SK-N-SH (cell line): Measurements from ENCODE around the gene THBS2. TPM values are rescaled to one million over a fixed set of nuclear protein-coding genes. Genes with fewer than 3 reads are reported as not detected.

ENCODE experiments used
- CTCF ChIA-PET: fragments of 300-600, 350-600 bp; formaldehyde crosslinking; extraction: SDS; loops from one replicate; lab custom pipeline; 2021; lab: Yijun Ruan, JAX
- POLR2A ChIA-PET: fragments of 350-600 bp; sonication (Branson Sonifier 250); formaldehyde crosslinking; extraction: SDS; loops from one replicate; lab custom pipeline; 2020; ENCODE audit warnings: antibody characterized with exemption, inconsistent platforms; lab: Yijun Ruan, JAX
- DNase-seq: peaks from one replicate; pipeline ENCODE4 v3.0.0; 2012
- H2AFZ ChIP-seq: fragments of 200-600 bp; sonication (generic); 2 replicates; pipeline ENCODE4 v1.8.1; 2016; ENCODE audit warnings: antibody characterized with exemption, mild to moderate bottlenecking, low read depth
- H3F3A ChIP-seq: fragments of 200-600 bp; sonication (generic); replicated peaks from 2 replicates; pipeline ENCODE3; 2016; ENCODE audit warnings: antibody characterized with exemption, mild to moderate bottlenecking; ENCODE audit not compliant: insufficient read depth
- H3K27ac ChIP-seq, 2 experiments: fragments of 200-500 bp in 1 of 2; fragments of 200-600 bp in 1 of 2; sonication (Bioruptor generic) in 1 of 2; sonication (generic), shearing (Covaris generic) in 1 of 2; 2 replicates each; pipeline versions ENCODE4 v1.5.1 to v1.6.1; 2014 to 2016; ENCODE audit warnings: low read depth in 2 of 2, inconsistent platforms in 1 of 2, low read length in 1 of 2, mild to moderate bottlenecking in 1 of 2, mixed read lengths in 1 of 2
- H3K27me3 ChIP-seq: fragments of 200-600 bp; sonication (generic), shearing (Covaris generic); 2 replicates; pipeline ENCODE4 v1.6.1; 2016; ENCODE audit warnings: mixed run types; ENCODE audit not compliant: insufficient read depth
- H3K36me3 ChIP-seq, 2 experiments: fragments of 200-500 bp in 1 of 2; fragments of 200-600 bp in 1 of 2; sonication (Bioruptor generic) in 1 of 2; sonication (generic) in 1 of 2; replicated peaks in 1 of 2; 2 replicates each; pipeline versions ENCODE3 to v1.5.1; 2014 to 2016; ENCODE audit warnings: low read length in 1 of 2, mild to moderate bottlenecking in 1 of 2; ENCODE audit not compliant: insufficient read depth in 2 of 2, control insufficient read depth in 1 of 2
- H3K4me1 ChIP-seq, 2 experiments: fragments of 200-500 bp in 1 of 2; fragments of 200-600 bp in 1 of 2; sonication (Bioruptor generic) in 1 of 2; sonication (generic), shearing (Covaris generic) in 1 of 2; 2 replicates each; pipeline versions ENCODE4 v1.5.1 to v1.6.1; 2014 to 2016; ENCODE audit warnings: low read depth in 1 of 2, low read length in 1 of 2, mixed run types in 1 of 2; ENCODE audit not compliant: insufficient read depth in 2 of 2, control insufficient read depth in 1 of 2
- H3K4me2 ChIP-seq: fragments of 200-600 bp; sonication (generic), shearing (Covaris generic); 2 replicates; pipeline ENCODE4 v1.6.1; 2017; ENCODE audit warnings: mixed run types
- H3K4me3 ChIP-seq, 2 experiments: fragments of 200-500 bp in 1 of 2; fragments of 200-600 bp in 1 of 2; sonication (Bioruptor generic) in 1 of 2; sonication (generic), shearing (Covaris generic) in 1 of 2; 2 replicates each; pipeline versions ENCODE4 v1.5.1 to v1.8.1; 2014 to 2016; ENCODE audit warnings: low read depth in 2 of 2, inconsistent platforms in 1 of 2, low read length in 1 of 2, mild to moderate bottlenecking in 1 of 2, mixed read lengths in 1 of 2, moderate library complexity in 1 of 2
- H3K79me2 ChIP-seq: fragments of 200-600 bp; sonication (generic); 2 replicates; pipeline ENCODE4 v1.8.1; 2017; ENCODE audit warnings: mild to moderate bottlenecking; ENCODE audit not compliant: insufficient read depth
- H3K9ac ChIP-seq: fragments of 200-600 bp; sonication (generic); 2 replicates; pipeline ENCODE4 v1.6.1; 2017; ENCODE audit warnings: mixed run types
- H3K9me2 ChIP-seq: fragments of 200-600 bp; sonication (generic); 2 replicates; pipeline ENCODE4 v1.6.1; 2017; ENCODE audit warnings: mixed run types
- H3K9me3 ChIP-seq: fragments of 200-600 bp; sonication (generic); 2 replicates; pipeline ENCODE4 v1.6.1; 2017; ENCODE audit warnings: mixed run types, mild to moderate bottlenecking, moderate library complexity
- H4K20me1 ChIP-seq: fragments of 200-600 bp; sonication (generic); 2 replicates; pipeline ENCODE4 v1.6.1; 2017; ENCODE audit warnings: mild to moderate bottlenecking, mixed run types; ENCODE audit not compliant: insufficient read depth
- ELF1 ChIP-seq: IDR thresholded peaks from 2 replicates; pipeline ENCODE4 v1.4.0; 2012
- EP300 ChIP-seq, 2 experiments: IDR thresholded peaks; 2 replicates each; pipeline versions ENCODE4 v1.4.0 to v1.6.1; 2012; ENCODE audit warnings: borderline replicate concordance in 1 of 2, low read depth in 1 of 2, low read length in 1 of 2
- FOXM1 ChIP-seq: IDR thresholded peaks from 2 replicates; pipeline ENCODE4 v1.4.0; 2012; ENCODE audit warnings: low read depth, mild to moderate bottlenecking
- GABPA ChIP-seq: IDR thresholded peaks from 2 replicates; pipeline ENCODE4 v1.4.0; 2012; ENCODE audit warnings: low read depth, mild to moderate bottlenecking
- MXI1 ChIP-seq: IDR thresholded peaks from 2 replicates; pipeline ENCODE4 v1.6.1; 2012; ENCODE audit warnings: mild to moderate bottlenecking, low read depth, low read length, improper control_type of control experiment
- NRF1 ChIP-seq: IDR thresholded peaks from 2 replicates; pipeline ENCODE4 v1.6.1; 2012; ENCODE audit warnings: low read depth, mild to moderate bottlenecking, low read length
- POLR2AphosphoS5 ChIP-seq: IDR thresholded peaks from 2 replicates; pipeline ENCODE4 v1.6.1; 2012; ENCODE audit warnings: low read depth, low read length
- RAD21 ChIP-seq: IDR thresholded peaks from 2 replicates; pipeline ENCODE4 v1.6.1; 2012; ENCODE audit warnings: mild to moderate bottlenecking, low read length
- RXRA ChIP-seq: IDR thresholded peaks from 2 replicates; pipeline ENCODE4 v1.4.0; 2012; ENCODE audit warnings: low read depth, mild to moderate bottlenecking, borderline replicate concordance
- SIN3A ChIP-seq: IDR thresholded peaks from 2 replicates; pipeline ENCODE4 v1.6.1; 2012; ENCODE audit warnings: low read depth, mild to moderate bottlenecking, low read length, moderate library complexity, borderline replicate concordance
- TAF1 ChIP-seq: IDR thresholded peaks from 2 replicates; pipeline ENCODE4 v1.6.1; 2012; ENCODE audit warnings: low read depth, mild to moderate bottlenecking, low read length, moderate library complexity, borderline replicate concordance
- TCF12 ChIP-seq: IDR thresholded peaks from 2 replicates; pipeline ENCODE4 v1.4.0; 2012
- TEAD4 ChIP-seq: IDR thresholded peaks from 2 replicates; pipeline ENCODE4 v1.4.0; 2012; ENCODE audit warnings: mild to moderate bottlenecking, borderline replicate concordance; ENCODE audit not compliant: insufficient read depth
- WGBS: methylation state at CpG from one replicate; pipeline ENCODE4 v1.1.6; 2017; ENCODE audit warnings: low lambda C conversion rate; 5-methylcytosine and 5-hydroxymethylcytosine counted together
- polyA plus RNA-seq, 3 experiments: library from polyadenylated mRNA; depleted of rRNA; stranded (reverse); fragments of >200 nt; gene quantifications; 2 replicates each; pipeline ENCODE4 v1.2.3, GENCODE V29; 2012
- TF ChIP-seq, protein P1 (sequence below): IDR thresholded peaks from 2 replicates; pipeline ENCODE4 v1.4.0; 2012; ENCODE audit warnings: low read depth
- TF ChIP-seq, protein P2 (sequence below): IDR thresholded peaks from 2 replicates; pipeline ENCODE4 v1.4.0; 2012; ENCODE audit warnings: low read depth, borderline replicate concordance
- TF ChIP-seq, protein P3 (sequence below): fragments of 200-600 bp; sonication (generic); IDR thresholded peaks from 2 replicates; pipeline ENCODE4 v1.6.1; 2017; ENCODE audit warnings: antibody characterized with exemption, mild to moderate bottlenecking, moderate library complexity
- TF ChIP-seq, protein P4 (sequence below): IDR thresholded peaks from 2 replicates; pipeline ENCODE4; 2012
- TF ChIP-seq, protein P5 (sequence below): fragments of 150-350 bp; IDR thresholded peaks from 2 replicates; pipeline ENCODE4 v1.6.1; 2016; ENCODE audit warnings: mild to moderate bottlenecking, low read depth, low read length
- TF ChIP-seq, protein P6 (sequence below): IDR thresholded peaks from 2 replicates; pipeline ENCODE4 v1.4.0; 2012; ENCODE audit warnings: low read depth, borderline replicate concordance

Gene THBS2
- polyA plus RNA-seq, 1 of the 3 experiments (the other 2 are of a cell fraction) = 166 TPM

DNA sequence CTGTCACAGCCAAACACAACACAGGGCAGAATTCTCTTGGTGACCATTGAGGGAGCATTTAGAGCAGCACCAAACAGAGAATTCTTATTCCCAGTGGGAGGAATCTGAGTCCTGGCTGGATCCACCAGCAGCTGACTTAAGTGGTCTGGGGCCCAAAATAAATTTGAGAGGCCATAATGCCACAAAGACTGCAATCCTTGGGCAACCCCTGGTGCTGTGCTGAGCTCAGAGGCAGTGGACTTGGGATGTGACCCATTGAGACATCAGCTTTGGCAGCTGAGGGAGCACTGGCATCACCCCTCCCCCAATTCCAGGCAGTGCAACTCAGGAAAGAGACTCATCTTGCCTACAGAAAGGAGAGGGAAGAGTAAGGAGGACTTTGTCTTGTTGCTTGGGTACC is 48.6 kb upstream of the THBS2 start:
- POLR2A ChIA-PET = no interaction called here
- Histone ChIP-seq H3K27ac (no peak overlapping the region), H4K20me1 (no peaks in the 10 kb centered on the region), H3K4me2 (no peak overlapping the region), H3K4me1 (no peaks in the 10 kb centered on the region), H3K9me3 (no peaks in the 10 kb centered on the region), H3F3A (peaks cover 3% of the 10 kb centered on the region), H3K4me3 (no peak overlapping the region), H3K9ac (no peak overlapping the region), H3K9me2 (no peaks in the 10 kb centered on the region), H3K27me3 (no peaks in the 10 kb centered on the region), H3K79me2 (no peaks in the 10 kb centered on the region), H3K36me3 (no peaks in the 10 kb centered on the region), H2AFZ (no peak overlapping the region)
- CTCF ChIA-PET = no interaction called here
- no peak for DNase-seq
- TF ChIP-seq TAF1 = no peak
- TF ChIP-seq NRF1 = no peak
- TF ChIP-seq SIN3A = no peak
- no peak for TF ChIP-seq TEAD4
- no peak for TF ChIP-seq FOXM1
- TF ChIP-seq, protein P1, sequence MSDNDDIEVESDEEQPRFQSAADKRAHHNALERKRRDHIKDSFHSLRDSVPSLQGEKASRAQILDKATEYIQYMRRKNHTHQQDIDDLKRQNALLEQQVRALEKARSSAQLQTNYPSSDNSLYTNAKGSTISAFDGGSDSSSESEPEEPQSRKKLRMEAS = no peak
- no peak for TF ChIP-seq EP300 (IDR thresholded peaks at IDR 0.05; ENCODE audit: borderline replicate concordance in 1 of 2, low read depth in 1 of 2, low read length in 1 of 2)
- TF ChIP-seq MXI1 = no peak
- TF ChIP-seq TCF12 = no peak
- no peak for TF ChIP-seq POLR2AphosphoS5
- TF ChIP-seq RXRA = no peak
- TF ChIP-seq, protein P2, sequence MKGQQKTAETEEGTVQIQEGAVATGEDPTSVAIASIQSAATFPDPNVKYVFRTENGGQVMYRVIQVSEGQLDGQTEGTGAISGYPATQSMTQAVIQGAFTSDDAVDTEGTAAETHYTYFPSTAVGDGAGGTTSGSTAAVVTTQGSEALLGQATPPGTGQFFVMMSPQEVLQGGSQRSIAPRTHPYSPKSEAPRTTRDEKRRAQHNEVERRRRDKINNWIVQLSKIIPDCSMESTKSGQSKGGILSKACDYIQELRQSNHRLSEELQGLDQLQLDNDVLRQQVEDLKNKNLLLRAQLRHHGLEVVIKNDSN = no peak
- TF ChIP-seq, protein P3, sequence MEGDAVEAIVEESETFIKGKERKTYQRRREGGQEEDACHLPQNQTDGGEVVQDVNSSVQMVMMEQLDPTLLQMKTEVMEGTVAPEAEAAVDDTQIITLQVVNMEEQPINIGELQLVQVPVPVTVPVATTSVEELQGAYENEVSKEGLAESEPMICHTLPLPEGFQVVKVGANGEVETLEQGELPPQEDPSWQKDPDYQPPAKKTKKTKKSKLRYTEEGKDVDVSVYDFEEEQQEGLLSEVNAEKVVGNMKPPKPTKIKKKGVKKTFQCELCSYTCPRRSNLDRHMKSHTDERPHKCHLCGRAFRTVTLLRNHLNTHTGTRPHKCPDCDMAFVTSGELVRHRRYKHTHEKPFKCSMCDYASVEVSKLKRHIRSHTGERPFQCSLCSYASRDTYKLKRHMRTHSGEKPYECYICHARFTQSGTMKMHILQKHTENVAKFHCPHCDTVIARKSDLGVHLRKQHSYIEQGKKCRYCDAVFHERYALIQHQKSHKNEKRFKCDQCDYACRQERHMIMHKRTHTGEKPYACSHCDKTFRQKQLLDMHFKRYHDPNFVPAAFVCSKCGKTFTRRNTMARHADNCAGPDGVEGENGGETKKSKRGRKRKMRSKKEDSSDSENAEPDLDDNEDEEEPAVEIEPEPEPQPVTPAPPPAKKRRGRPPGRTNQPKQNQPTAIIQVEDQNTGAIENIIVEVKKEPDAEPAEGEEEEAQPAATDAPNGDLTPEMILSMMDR = no peak

DNA sequence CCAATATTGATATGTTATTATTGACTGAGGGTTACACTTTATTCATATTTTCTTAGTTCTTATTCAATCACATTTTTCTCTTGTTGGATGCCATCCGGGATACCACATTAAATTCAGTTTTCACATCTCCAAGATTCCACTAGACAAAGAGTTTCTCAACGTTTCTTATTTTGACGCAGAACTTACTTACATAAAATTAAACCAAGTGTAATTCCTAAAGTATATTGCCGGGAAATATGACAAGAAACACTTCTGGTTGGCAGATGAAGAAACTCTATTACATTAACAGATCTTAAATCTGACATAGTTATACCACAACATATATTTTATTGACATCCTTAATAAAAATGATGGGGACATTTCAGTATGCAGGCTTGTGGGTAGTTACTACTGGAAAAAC is 47.3 kb upstream of the THBS2 start:
- no peak for DNase-seq
- no peak overlapping the region for H3K4me3 ChIP-seq
- H3K79me2 ChIP-seq = no peaks in the 10 kb centered on the region
- no peak overlapping the region for H3K27ac ChIP-seq
- no peak overlapping the region for H3K9ac ChIP-seq
- WGBS = 61% methylated on average over 4 of the region's 4 CpGs
- H3K36me3 ChIP-seq = no peaks in the 10 kb centered on the region
- H3F3A ChIP-seq = peaks cover 3% of the 10 kb centered on the region
- no peak overlapping the region for H3K4me2 ChIP-seq
- ChIA-PET POLR2A (no interaction called here), CTCF (no interaction called here)
- H3K9me3 ChIP-seq = no peaks in the 10 kb centered on the region
- no peaks in the 10 kb centered on the region for H3K9me2 ChIP-seq
- no peaks in the 10 kb centered on the region for H3K4me1 ChIP-seq
- H4K20me1 ChIP-seq = no peaks in the 10 kb centered on the region
- no peak overlapping the region for H2AFZ ChIP-seq
- H3K27me3 ChIP-seq = no peaks in the 10 kb centered on the region
- no peak for TF ChIP-seq FOXM1
- no peak for TF ChIP-seq TCF12
- TF ChIP-seq POLR2AphosphoS5 = no peak
- no peak for TF ChIP-seq RAD21
- TF ChIP-seq, protein P1 = no peak
- no peak for TF ChIP-seq RXRA
- no peak for TF ChIP-seq ELF1
- no peak for TF ChIP-seq GABPA
- TF ChIP-seq, protein P2 = no peak
- TF ChIP-seq, protein P4, sequence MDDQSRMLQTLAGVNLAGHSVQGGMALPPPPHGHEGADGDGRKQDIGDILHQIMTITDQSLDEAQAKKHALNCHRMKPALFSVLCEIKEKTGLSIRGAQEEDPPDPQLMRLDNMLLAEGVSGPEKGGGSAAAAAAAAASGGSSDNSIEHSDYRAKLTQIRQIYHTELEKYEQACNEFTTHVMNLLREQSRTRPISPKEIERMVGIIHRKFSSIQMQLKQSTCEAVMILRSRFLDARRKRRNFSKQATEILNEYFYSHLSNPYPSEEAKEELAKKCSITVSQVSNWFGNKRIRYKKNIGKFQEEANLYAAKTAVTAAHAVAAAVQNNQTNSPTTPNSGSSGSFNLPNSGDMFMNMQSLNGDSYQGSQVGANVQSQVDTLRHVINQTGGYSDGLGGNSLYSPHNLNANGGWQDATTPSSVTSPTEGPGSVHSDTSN = no peak
- TF ChIP-seq, protein P5, sequence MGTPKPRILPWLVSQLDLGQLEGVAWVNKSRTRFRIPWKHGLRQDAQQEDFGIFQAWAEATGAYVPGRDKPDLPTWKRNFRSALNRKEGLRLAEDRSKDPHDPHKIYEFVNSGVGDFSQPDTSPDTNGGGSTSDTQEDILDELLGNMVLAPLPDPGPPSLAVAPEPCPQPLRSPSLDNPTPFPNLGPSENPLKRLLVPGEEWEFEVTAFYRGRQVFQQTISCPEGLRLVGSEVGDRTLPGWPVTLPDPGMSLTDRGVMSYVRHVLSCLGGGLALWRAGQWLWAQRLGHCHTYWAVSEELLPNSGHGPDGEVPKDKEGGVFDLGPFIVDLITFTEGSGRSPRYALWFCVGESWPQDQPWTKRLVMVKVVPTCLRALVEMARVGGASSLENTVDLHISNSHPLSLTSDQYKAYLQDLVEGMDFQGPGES = no peak
- no peak for TF ChIP-seq NRF1
- no peak for TF ChIP-seq EP300 (IDR thresholded peaks at IDR 0.05; ENCODE audit: borderline replicate concordance in 1 of 2, low read depth in 1 of 2, low read length in 1 of 2)
- no peak for TF ChIP-seq SIN3A
- TF ChIP-seq, protein P6, sequence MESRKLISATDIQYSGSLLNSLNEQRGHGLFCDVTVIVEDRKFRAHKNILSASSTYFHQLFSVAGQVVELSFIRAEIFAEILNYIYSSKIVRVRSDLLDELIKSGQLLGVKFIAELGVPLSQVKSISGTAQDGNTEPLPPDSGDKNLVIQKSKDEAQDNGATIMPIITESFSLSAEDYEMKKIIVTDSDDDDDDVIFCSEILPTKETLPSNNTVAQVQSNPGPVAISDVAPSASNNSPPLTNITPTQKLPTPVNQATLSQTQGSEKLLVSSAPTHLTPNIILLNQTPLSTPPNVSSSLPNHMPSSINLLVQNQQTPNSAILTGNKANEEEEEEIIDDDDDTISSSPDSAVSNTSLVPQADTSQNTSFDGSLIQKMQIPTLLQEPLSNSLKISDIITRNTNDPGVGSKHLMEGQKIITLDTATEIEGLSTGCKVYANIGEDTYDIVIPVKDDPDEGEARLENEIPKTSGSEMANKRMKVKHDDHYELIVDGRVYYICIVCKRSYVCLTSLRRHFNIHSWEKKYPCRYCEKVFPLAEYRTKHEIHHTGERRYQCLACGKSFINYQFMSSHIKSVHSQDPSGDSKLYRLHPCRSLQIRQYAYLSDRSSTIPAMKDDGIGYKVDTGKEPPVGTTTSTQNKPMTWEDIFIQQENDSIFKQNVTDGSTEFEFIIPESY = no peak
